Measurements from ENCODE around the gene ATP4B.

GRCh38 chr13:113607056-113607888 lies 50.7 kb downstream of the ATP4B start:
- no peak for TF ChIP-seq CTCF (conservative IDR thresholded peaks at IDR 0.05; ENCODE audit: low read length)
- TF ChIP-seq EZH2phosphoT487 (IDR thresholded peaks at IDR 0.05; ENCODE audit: borderline replicate concordance), result no peak
